HEK293T (cell line): Measurements from ENCODE around the gene KIF5A.

Experiments
- CTCF ChIA-PET: fragments of 350-600 bp; formaldehyde crosslinking; extraction: SDS; loops from one replicate; lab custom pipeline; 2021; ENCODE audit warnings: antibody characterized with exemption, inconsistent platforms; lab: Yijun Ruan, JAX
- POLR2A ChIA-PET: fragments of 350-600 bp; formaldehyde crosslinking; extraction: SDS; loops from one replicate; lab custom pipeline; 2020; ENCODE audit warnings: antibody characterized with exemption, inconsistent platforms; lab: Yijun Ruan, JAX
- DNase-seq: peaks from one replicate; pipeline ENCODE4 v3.0.0; 2012; ENCODE audit warnings: mixed read lengths; ENCODE audit errors: extremely low spot score
- ARNT ChIP-seq: fragments of 450-650 bp; IDR thresholded peaks from 2 replicates; pipeline ENCODE4 v1.6.1; 2017; ENCODE audit warnings: mild to moderate bottlenecking
- BHLHE40 ChIP-seq: fragments of 450-650 bp; IDR thresholded peaks from 2 replicates; pipeline ENCODE4 v1.6.1; 2016; ENCODE audit warnings: mild to moderate bottlenecking, moderate library complexity, borderline replicate concordance
- CTBP1 ChIP-seq: fragments of 450-650 bp; IDR thresholded peaks from 2 replicates; pipeline ENCODE4 v1.6.1; 2016; ENCODE audit warnings: borderline replicate concordance
- ELF4 ChIP-seq: fragments of 450-650 bp; IDR thresholded peaks from 2 replicates; pipeline ENCODE4 v1.6.1; 2017; ENCODE audit warnings: antibody characterized with exemption
- FOXA1 ChIP-seq: fragments of 450-650 bp; IDR thresholded peaks from 2 replicates; pipeline ENCODE4 v1.6.1; 2016; ENCODE audit warnings: mild to moderate bottlenecking
- FOXK2 ChIP-seq: fragments of 450-650 bp; IDR thresholded peaks from 2 replicates; pipeline ENCODE4 v1.6.1; 2016; ENCODE audit warnings: mild to moderate bottlenecking
- FOXM1 ChIP-seq: fragments of 450-650 bp; IDR thresholded peaks from 2 replicates; pipeline ENCODE4 v1.6.1; 2017; ENCODE audit warnings: mild to moderate bottlenecking, borderline replicate concordance
- HDGF ChIP-seq: fragments of 450-650 bp; IDR thresholded peaks from 2 replicates; pipeline ENCODE4 v1.6.1; 2017; ENCODE audit warnings: antibody characterized with exemption, borderline replicate concordance
- L3MBTL2 ChIP-seq: fragments of 450-650 bp; conservative IDR thresholded peaks from 2 replicates; pipeline ENCODE4 v1.6.1; 2016; ENCODE audit warnings: mild to moderate bottlenecking
- LEF1 ChIP-seq: fragments of 450-650 bp; IDR thresholded peaks from 2 replicates; pipeline ENCODE4 v1.6.1; 2017; ENCODE audit warnings: mild to moderate bottlenecking, borderline replicate concordance
- NFRKB ChIP-seq: fragments of 450-650 bp; IDR thresholded peaks from 2 replicates; pipeline ENCODE4 v1.6.1; 2016; ENCODE audit warnings: mild to moderate bottlenecking, moderate library complexity
- SP1 ChIP-seq: fragments of 450-650 bp; IDR thresholded peaks from 2 replicates; pipeline ENCODE4 v1.6.1; 2017
- SUZ12 ChIP-seq: fragments of 450-650 bp; IDR thresholded peaks from 2 replicates; pipeline ENCODE4 v1.6.1; 2016; ENCODE audit warnings: mild to moderate bottlenecking
- TARDBP ChIP-seq: fragments of 450-650 bp; IDR thresholded peaks from 2 replicates; pipeline ENCODE4 v1.6.1; 2016
- ZNF384 ChIP-seq: fragments of 450-650 bp; IDR thresholded peaks from 2 replicates; pipeline ENCODE4 v1.6.1; 2016
- TF ChIP-seq, protein P1 (sequence below): fragments of 450-650 bp; IDR thresholded peaks from 2 replicates; pipeline ENCODE4 v1.6.1; 2016

The KIF5A gene

DNA sequence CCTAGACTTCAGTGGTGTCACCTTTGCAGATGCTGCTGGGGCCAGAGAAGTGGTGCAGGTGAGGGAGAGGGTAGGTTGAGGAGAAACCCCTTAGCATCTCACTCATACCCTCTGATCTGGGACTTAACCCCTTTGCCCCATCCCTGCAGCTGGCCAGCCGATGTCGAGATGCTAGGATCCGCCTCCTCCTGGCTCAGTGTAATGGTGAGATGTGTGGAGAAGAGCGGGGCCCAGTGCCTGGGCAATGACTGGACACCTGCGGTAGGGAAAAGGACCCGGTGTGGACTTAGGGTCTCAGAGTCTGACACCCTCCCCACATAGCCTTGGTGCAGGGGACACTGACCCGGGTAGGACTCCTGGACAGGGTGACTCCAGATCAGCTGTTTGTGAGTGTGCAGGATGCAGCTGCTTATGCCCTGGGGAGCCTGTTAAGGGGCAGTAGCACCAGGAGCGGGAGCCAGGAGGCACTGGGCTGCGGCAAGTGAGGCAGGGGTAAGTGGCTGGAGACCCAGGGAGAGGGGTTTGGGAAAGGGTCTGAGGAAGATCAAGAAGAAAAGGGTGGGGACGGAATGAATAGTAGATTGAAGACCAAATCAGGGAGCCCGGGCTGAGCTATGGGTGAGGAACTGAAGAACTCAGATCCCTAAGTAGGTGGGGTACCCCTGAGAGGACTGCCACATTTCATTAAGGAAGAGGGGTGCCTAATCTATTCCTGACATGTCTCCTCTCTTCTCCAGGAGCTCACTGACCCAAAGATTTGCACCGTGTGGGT is 75.6 kb downstream of the KIF5A start:
- DNase-seq = no peak
- POLR2A ChIA-PET = no interaction called here
- CTCF ChIA-PET = interaction anchor here (1.7 kb wide), 1 partner anchor 42 kb away, joined by 12 read pairs; no protein-coding TSS in a partner anchor
- TF ChIP-seq ARNT (no peak), TARDBP (no peak)

DNA sequence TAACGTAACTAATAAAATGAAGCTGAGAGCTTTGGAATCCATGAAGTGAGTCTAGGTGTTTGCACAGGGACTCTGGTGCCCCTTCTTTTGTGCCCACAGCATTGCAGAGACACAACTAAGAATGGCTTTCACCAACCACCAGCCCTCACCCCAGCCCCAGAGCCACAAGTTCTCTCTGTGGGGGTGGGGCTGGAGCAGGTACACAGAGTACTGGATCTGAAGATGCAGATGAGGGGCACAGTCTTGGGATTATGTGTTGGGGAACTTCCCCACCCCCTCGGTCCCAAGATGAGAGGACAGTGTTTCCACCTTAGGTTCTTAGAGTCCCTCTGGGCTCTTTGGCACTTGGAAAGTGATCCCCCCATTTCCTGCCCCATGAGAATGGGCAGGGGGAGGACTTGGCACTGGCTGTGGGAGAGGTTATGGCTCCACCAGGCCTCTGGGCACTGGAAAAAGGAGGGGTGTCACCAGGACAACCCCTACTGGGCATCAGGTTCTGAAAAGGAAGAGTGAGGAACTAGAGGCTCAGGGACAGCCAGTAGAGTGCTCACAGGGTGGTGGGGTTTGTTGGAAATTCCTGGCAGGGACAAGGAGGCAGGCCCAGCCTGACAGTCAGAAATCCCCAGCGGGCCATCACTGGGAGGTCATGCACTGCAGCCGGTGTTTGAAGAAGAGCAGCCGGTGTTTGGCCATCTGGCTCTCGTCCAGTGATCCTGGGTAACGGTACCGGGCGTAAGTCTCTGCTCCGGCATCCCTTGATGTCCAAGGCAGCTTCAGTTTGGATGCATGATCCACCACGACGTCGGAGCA is 76.5 kb downstream of the KIF5A start:
- no peak for DNase-seq
- CTCF ChIA-PET = no interaction called here
- TF ChIP-seq BHLHE40 (no peak), HDGF (no peak), FOXA1 (no peak), ARNT (no peak), SUZ12 (no peak), TARDBP (no peak), CTBP1 (no peak), FOXM1 (no peak), LEF1 (no peak), ZNF384 (no peak), FOXK2 (no peak), ELF4 (no peak), NFRKB (no peak), SP1 (no peak), L3MBTL2 (no peak)
- TF ChIP-seq, protein P1, sequence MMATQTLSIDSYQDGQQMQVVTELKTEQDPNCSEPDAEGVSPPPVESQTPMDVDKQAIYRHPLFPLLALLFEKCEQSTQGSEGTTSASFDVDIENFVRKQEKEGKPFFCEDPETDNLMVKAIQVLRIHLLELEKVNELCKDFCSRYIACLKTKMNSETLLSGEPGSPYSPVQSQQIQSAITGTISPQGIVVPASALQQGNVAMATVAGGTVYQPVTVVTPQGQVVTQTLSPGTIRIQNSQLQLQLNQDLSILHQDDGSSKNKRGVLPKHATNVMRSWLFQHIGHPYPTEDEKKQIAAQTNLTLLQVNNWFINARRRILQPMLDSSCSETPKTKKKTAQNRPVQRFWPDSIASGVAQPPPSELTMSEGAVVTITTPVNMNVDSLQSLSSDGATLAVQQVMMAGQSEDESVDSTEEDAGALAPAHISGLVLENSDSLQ = no peak
- POLR2A ChIA-PET = interaction anchor here (1.1 kb wide), 1 partner anchor 15 kb away, joined by 4 read pairs; the partner anchor contains the start of gene ARHGEF25

DNA sequence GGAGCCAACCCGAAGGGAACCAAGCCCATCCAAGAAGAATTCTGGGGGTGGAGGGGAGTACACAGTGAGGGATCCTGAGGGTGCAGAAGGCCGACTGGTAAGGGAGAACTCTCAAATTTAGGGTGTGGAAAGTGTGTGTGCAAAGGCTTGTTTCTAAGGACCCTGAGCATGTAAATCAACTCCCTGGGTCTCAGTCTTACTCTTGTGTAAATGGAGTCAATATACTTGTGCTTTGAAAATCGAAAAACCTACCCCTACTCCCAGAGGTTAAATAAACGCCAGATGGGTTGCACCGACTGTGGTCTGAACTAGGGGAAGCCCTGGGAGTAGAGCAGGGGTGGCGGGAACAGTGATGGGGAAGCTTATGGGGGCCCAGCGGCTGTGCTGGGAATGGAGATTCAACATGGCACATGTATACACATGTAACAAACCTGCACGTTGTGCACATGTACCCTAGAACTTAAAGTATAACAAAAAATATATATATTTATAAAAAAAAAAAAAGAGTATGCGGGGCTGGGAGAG is 77.1 kb downstream of the KIF5A start:
- no peak for DNase-seq
- POLR2A ChIA-PET = interaction anchor here (1.1 kb wide), 1 partner anchor 16 kb away, joined by 4 read pairs; the partner anchor contains the start of gene ARHGEF25

DNA sequence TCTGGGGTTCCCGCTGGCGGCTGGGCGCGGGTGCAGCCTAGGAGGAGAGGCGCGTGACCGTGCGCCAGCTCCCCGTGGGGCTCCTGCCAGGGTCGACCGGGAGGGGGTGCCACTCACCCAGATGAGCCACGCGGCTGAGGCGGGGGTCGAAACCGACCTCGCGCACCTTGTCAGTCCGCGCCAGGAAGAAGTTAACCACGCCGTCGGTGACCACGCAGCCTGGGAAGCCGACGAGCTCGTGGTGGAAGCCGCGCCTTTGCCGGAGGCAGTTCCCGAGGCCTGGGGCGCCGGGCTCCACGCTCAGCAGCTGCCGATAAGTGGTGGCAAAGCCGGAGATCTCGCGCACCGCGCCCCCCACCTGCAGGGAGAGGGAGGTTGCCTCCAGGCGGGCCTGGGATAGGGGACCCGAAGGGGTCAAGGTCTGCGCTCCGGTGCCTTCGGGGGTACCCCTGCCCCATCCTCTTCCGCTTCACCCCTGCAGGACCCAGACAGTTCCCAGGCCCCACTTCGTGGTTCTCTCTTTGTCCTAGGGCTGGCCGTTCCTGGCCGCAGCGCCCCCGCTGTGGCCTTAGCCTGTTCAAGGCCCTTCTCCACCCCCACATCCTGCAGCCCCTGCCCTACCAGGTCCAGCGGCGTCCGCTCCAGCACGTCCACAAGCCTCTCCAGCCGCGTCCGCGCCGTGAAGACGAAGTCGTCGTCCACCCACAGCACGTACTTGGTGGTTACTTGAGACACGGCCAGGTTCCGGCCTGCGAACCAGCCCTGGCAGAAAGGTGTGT is 77.8 kb downstream of the KIF5A start:
- no peak for TF ChIP-seq HDGF
- TF ChIP-seq ZNF384 = no peak
- no peak for TF ChIP-seq TARDBP
- no peak for TF ChIP-seq LEF1
- TF ChIP-seq FOXK2 = no peak
- TF ChIP-seq ELF4 = no peak
- no peak for TF ChIP-seq FOXM1
- no peak for TF ChIP-seq NFRKB
- no peak for TF ChIP-seq SP1
- no peak for TF ChIP-seq ARNT
- TF ChIP-seq CTBP1 = no peak
- no peak for TF ChIP-seq SUZ12
- TF ChIP-seq, protein P1 = no peak
- TF ChIP-seq BHLHE40 = no peak
- TF ChIP-seq L3MBTL2 = no peak
- no peak for TF ChIP-seq FOXA1
- DNase-seq = no peak
- POLR2A ChIA-PET = interaction anchor here (1.1 kb wide), 1 partner anchor 16 kb away, joined by 4 read pairs; the partner anchor contains the start of gene ARHGEF25
- CTCF ChIA-PET = no interaction called here

More for the DNA sequence above, 77.1 kb downstream of the KIF5A start:
- CTCF ChIA-PET = no interaction called here
- TF ChIP-seq SP1 (no peak), BHLHE40 (no peak), L3MBTL2 (no peak), FOXA1 (no peak), ELF4 (no peak), FOXM1 (no peak), FOXK2 (no peak)

DNA sequence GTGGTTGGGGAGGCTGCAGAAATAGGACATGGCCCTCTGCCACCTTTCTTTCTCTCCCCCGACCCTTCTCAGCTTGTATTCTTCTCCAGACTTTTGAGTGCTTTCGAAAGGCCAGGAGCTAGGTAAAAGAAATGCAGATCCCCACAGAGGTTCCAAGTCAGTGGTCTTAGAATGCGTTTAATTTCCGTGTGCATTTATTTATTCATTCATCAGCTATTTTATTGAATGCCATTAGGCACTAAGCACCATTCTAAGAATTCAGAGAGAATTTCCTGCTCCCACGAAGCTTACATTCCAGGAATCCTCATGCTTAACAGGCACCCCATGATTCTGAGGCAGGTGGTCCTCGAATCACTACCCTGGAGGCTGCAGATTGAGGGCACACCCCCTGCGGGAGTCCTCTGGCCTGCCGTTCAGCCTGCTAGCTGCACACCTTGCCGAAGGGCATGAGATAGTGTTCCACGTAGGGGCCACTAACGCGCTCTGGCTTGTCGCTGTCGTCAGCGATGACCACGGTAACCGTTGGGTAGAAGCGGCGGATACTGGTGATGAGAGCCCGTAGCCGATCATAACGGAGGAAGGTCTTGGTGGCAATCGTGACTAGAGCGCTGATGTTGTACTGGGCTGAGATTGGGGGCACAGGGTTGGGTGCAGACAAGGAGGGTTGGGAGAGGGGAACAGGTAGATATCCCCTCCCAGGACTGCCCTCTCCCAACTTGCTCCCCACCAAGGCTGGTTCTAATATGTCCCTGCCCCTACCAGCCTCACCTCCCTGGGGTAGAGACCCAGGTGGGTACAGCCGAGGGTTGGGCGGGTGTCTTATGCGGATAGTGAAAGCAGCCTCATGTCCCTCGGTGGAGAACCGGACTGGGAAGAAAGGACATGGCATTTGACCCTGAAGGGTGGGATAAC is 78.7 kb downstream of the KIF5A start:
- TF ChIP-seq BHLHE40 (no peak), ARNT (no peak), ZNF384 (no peak)
- no peak for DNase-seq
- CTCF ChIA-PET = no interaction called here
- POLR2A ChIA-PET = no interaction called here
